Cardiac muscle cell (in vitro differentiated cells and primary cell): ENCODE results near the gene TMEM120B. TPM values are rescaled to one million over a fixed set of nuclear protein-coding genes. Genes with fewer than 3 reads are reported as not detected.
"Not testable (repeated sequence)": the region's sequence is repeated elsewhere in the genome, so short reads cannot be mapped to it uniquely, and the experiment has no call there.

ENCODE experiments used
- DNase-seq, 2 donors: peaks; one replicate each; pipeline versions ENCODE4 v3.0.0 to v3.0.0-alpha.2; 2010 to 2017; ENCODE audit warnings: low read depth in 1 of 2, low spot score in 1 of 2
- H3K27ac ChIP-seq: fragments of 200-600 bp; sonication (generic); 2 replicates; pipeline ENCODE4 v1.5.1; 2016
- H3K27me3 ChIP-seq: fragments of 200-600 bp; sonication (generic); 2 replicates; pipeline ENCODE4 v1.6.0; 2016; ENCODE audit warnings: control low read depth
- H3K36me3 ChIP-seq: fragments of 200-600 bp; sonication (generic); 2 replicates; pipeline ENCODE4 v1.5.1; 2016; ENCODE audit warnings: control low read depth
- H3K4me1 ChIP-seq: fragments of 200-600 bp; sonication (generic); 2 replicates; pipeline ENCODE4 v1.8.1; 2017; ENCODE audit warnings: low read depth, mild to moderate bottlenecking, mixed run types
- H3K4me3 ChIP-seq: fragments of 200-600 bp; sonication (generic); 2 replicates; pipeline ENCODE4 v1.5.1; 2016; ENCODE audit warnings: mild to moderate bottlenecking
- H3K9me3 ChIP-seq: fragments of 200-600 bp; sonication (generic); 2 replicates; pipeline ENCODE4 v1.5.1; 2017; ENCODE audit warnings: low read depth, mild to moderate bottlenecking, control low read depth
- CTCF ChIP-seq: IDR thresholded peaks from 2 replicates; pipeline ENCODE4 v1.5.1; 2012; ENCODE audit warnings: low read depth, mild to moderate bottlenecking, low read length
- polyA plus RNA-seq: library from polyadenylated mRNA; unstranded; fragments of >200 nt; fragmentation: Nextera tagmentation; extraction: Ambion mirVana; gene quantifications from 2 replicates; pipeline ENCODE4 v1.2.1, GENCODE V29; 2016
- total RNA-seq: library from RNA; depleted of rRNA; stranded (reverse); fragments of >200 nt; gene quantifications from 2 replicates; pipeline ENCODE4 v1.2.3, GENCODE V29; 2016

TMEM120B gene
- total and polyA plus RNA-seq, 2 experiments from 2014 or later: 19.7 to 30.7 TPM

GRCh38 chr12:121673013-121673511 lies 39.5 kb upstream of the TMEM120B start:
- H3K4me1 ChIP-seq: no peaks in the 10 kb centered on the region
- no peak for DNase-seq
- no peak overlapping the region for H3K27ac ChIP-seq
- no peaks in the 10 kb centered on the region for H3K36me3 ChIP-seq
- H3K27me3 ChIP-seq: no peaks in the 10 kb centered on the region
- no peaks in the 10 kb centered on the region for H3K9me3 ChIP-seq
- peak overlapping the region; percentile 40 for H3K4me3 ChIP-seq
- TF ChIP-seq CTCF: no peak

GRCh38 chr12:121676190-121676589 lies 36.4 kb upstream of the TMEM120B start:
- Histone ChIP-seq H3K27ac (no peak overlapping the region), H3K36me3 (no peaks in the 10 kb centered on the region), H3K4me3 (no peak overlapping the region), H3K27me3 (no peaks in the 10 kb centered on the region), H3K4me1 (no peaks in the 10 kb centered on the region), H3K9me3 (no peaks in the 10 kb centered on the region)
- no peak for DNase-seq
- no peak for TF ChIP-seq CTCF

- Histone ChIP-seq H3K4me3 (no peak overlapping the region), H3K4me1 (no peaks in the 10 kb centered on the region), H3K27me3 (no peaks in the 10 kb centered on the region), H3K36me3 (no peaks in the 10 kb centered on the region), H3K9me3 (no peaks in the 10 kb centered on the region), H3K27ac (peak overlapping the region; percentile 6)
- DNase-seq: no peak
- no peak for TF ChIP-seq CTCF
These were observed 34.2 kb upstream of the TMEM120B start for GRCh38 chr12:121678305-121678704.

- DNase-seq: peak in 1 of 2 donors; percentile 24
- TF ChIP-seq CTCF: no peak
- H3K27ac ChIP-seq: peak overlapping the region; percentile 6
These were observed 33.7 kb upstream of the TMEM120B start for GRCh38 chr12:121678716-121679300.

GRCh38 chr12:121679661-121680197 lies 32.8 kb upstream of the TMEM120B start:
- not testable (repeated sequence) for DNase-seq, H3K4me1 ChIP-seq, H3K27ac ChIP-seq, H3K9me3 ChIP-seq, H3K36me3 ChIP-seq, H3K27me3 ChIP-seq, H3K4me3 ChIP-seq

More at GRCh38 chr12:121678716-121679300, 33.7 kb upstream of the TMEM120B start:
- Histone ChIP-seq H3K9me3 (no peaks in the 10 kb centered on the region), H3K4me3 (no peak overlapping the region), H3K4me1 (no peaks in the 10 kb centered on the region), H3K27me3 (no peaks in the 10 kb centered on the region), H3K36me3 (no peaks in the 10 kb centered on the region)

- Histone ChIP-seq H3K27ac (no peak overlapping the region), H3K27me3 (no peaks in the 10 kb centered on the region), H3K4me3 (no peak overlapping the region), H3K36me3 (no peaks in the 10 kb centered on the region), H3K9me3 (no peaks in the 10 kb centered on the region), H3K4me1 (no peaks in the 10 kb centered on the region)
- DNase-seq: no peak
- TF ChIP-seq CTCF: no peak
These were observed 23.6 kb upstream of the TMEM120B start for GRCh38 chr12:121688966-121689365.
